Stimulated activated CD8-positive, alpha-beta memory T cell treated with anti-CD3 and anti-CD28 coated beads, Interleukin-4, amount 100 ng/mL, for 24 hours (primary cell): ENCODE data around the gene PTPRC.

Source experiments
- DNase-seq: peaks from one replicate; pipeline ENCODE4 v3.0.0-alpha.2; 2020; ENCODE audit warnings: low read depth

PTPRC gene

DNA sequence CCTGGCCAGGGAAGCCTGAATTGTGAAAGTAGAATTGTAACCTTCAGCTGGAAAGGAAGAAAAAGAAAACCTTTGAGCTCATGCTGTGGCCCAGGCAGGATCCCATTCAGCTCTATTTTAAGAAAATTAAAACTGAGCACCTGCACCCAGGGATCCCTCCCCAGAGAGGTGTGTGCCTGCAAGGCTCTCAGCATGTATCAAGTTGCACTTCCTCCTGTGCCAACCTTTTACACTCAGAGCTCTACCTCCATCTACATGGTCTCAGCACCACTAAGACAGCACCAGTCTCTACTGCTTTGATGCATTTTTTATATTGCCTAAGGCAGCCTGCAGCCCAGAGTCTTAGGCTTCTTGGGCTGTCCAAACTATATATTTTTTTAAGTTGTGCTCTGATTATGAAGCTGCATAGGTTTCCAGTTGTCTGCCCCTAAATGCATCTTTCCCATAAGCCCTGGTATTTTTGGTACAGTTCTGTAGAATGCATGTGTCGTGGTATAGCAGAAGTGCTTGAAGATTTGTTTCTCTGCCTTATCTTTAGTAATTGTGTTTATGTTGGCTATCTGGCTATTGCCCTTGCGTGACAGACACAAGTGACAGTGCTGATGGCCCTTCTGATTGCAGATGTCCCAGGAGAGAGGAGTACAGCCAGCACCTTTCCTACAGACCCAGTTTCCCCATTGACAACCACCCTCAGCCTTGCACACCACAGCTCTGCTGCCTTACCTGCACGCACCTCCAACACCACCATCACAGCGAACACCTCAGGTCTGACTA lies 63.1 kb downstream of the PTPRC start:
- no peak for DNase-seq

DNA sequence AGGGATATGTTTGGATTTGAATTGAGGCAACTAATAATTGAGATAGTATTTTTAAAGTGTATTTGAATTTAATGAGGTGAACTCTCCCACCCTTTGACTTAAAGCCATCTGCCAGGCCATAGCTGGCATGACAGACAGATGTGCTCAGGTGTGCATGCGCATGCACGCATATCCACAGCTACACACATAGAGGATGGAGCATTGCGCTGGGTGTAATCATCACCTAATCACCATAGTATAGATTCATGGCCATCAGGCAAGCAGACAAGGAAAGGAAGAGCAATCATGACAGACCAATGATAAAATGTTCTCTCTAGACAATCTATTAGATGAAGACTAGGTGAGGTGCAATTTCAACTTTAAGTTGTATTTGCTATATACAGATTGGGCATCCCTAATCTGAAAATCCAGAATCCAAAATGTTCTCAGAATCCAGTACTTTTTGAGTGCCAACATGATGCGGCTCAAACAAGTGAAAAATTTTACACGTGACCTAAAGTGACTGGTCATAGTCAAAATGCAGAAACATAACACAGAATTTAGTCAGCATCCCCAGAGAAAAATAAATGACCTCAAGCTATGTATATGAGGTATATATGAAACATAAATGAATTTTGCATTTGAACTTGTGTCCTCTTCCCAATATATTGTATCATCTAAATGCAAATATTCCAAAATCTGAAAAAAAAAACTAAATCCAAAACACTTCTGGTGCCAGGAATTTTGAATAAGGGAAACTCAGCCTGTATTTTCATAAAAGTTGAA lies 70.1 kb downstream of the PTPRC start:
- no peak for DNase-seq

DNA sequence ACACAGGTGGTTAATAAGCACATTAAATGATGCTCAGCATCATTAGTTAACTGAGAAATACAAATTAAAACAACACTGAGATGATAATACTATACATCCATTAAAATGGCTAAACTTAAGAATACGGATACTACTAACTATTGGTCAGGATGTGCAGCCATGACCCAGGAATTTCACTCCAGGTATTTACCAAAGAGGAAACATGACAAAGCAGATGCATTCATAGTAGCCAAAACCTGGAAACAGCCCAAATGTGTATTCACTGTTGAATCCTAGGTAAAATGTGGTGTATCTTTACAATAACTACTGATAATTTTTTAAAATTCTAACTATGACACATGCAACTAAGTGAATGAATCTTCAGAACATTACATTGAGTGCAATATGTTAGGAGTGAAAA lies 73.0 kb downstream of the PTPRC start:
- DNase-seq: no peak

DNA sequence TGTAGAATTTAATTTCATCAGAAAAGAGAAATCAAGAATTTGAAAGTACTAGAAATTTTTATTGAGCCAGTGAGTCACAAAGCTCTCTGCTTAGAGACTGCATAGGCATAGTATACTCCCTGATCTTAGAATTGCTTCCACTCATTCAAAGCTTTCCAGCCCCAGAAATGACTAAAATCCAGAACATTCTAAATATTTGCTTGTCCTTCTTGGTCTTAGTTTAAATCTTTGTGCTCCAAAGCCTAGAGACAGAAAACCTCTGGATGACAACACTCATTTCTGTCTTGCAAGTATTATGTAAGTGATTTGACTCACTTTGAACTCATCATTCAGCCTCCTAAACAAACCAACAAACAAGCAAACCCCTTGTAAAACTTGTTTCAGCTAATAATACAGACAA lies 74.2 kb downstream of the PTPRC start:
- no peak for DNase-seq

DNA sequence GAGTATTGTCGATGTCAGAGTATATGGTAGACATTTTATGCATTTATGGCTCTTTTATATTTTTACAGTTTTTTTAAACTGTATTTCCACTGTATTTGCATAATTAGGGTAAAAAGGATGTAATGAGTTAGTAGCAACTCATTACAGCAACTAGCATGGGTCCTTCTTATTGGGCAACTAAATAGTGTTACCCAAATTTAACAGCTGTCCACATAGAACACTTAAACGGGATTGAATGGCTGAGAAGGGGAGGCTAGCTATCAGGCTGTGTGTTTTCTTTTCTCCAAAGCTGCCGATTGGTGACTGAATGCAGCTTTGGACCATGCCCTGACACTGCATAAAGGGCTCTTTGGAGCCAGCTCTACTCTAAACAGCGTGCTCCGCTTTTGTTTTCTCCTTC lies 75.4 kb downstream of the PTPRC start:
- DNase-seq: no peak

DNA sequence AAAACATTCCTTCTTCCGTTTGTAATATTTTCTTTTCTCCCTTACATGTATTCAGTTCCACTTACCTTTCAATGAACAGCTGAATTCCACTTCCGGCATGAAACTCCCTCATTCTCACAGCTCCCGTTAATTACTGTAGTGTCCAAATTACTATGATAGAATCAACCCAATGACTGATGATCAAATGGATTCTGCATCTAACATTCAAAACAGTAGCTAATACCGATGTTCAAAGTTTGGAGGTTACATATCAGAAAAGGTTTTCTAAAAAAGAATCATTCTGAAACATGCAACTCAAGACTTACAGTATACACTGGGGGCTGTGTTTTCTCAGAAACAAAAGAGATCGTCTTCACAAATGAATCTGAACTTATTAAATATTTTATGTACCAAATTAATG lies 77.2 kb downstream of the PTPRC start:
- DNase-seq: no peak

DNA sequence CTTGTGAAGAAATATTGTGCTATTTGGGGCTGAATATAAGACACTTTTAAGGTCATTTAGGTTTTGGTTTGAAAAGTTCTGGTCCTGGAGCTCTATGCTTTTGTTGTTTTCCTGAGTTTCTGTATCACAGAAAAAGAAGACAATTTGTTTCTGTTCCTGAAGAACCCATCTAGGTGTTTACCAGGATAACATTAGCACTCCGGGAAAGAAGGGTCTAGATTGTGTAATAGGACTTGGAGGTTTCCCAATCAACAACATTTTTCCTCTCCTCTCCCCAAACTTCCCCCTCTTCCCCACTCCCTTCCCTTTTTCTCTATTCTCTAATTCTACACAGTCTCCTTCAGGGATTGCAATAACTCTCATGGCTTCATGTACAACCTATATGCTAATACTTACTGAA lies 78.7 kb downstream of the PTPRC start:
- no peak for DNase-seq

DNA sequence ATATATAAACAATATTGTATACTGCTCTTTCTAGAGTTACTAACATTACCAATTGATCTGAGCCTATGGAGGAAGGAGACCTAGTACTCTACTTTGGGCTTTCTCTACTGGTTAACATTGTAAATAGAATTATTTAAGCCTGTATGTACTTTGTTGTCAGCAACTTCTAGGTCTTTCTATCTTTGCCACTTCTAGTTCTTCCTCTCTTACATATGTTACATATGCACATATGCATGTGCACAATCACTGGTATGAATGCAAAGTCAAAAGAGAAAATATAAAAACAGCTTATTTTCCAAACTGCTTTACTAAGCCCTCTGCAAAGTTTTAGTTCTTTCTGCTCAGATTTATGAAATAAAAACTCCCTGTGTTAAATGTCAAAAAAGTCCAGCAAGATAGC lies 84.3 kb downstream of the PTPRC start:
- DNase-seq: no peak

DNA sequence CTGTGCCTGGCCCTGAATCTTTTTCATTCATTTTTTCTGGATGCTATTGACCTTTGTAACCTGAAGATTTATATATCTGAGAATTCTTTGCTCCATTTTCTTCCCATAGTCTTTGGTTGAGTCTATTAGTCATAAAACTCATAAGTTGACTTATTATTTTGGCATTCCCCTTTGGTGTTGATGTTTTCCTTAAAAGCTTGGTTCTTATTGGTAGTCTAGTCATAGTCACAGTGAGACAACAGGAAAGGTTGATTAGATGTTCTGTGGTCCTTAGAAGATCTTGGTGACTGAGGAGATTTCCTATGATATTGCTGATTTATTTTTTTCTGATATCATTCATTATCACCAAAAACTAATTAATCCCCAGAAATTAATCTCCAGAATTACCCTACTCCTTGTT lies 86.2 kb downstream of the PTPRC start:
- DNase-seq: no peak

DNA sequence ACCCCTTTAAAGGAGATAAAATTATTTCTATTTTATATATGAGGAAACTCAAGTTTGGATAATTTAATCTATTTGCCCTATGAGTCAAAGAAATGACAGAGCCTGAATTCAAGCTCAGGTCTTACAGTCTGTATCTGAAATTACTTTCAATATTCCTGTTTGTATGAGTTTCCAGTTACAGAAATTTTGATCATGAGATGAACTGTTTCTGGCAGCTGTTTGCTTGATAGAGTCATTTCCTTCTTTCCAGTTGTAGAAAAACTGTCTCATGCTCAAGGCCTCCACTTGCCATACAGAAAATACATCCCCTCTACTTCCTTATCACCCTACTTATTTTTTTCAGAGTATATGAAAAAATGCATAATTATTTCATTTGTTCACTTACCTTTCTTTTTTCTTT lies 87.6 kb downstream of the PTPRC start:
- no peak for DNase-seq

DNA sequence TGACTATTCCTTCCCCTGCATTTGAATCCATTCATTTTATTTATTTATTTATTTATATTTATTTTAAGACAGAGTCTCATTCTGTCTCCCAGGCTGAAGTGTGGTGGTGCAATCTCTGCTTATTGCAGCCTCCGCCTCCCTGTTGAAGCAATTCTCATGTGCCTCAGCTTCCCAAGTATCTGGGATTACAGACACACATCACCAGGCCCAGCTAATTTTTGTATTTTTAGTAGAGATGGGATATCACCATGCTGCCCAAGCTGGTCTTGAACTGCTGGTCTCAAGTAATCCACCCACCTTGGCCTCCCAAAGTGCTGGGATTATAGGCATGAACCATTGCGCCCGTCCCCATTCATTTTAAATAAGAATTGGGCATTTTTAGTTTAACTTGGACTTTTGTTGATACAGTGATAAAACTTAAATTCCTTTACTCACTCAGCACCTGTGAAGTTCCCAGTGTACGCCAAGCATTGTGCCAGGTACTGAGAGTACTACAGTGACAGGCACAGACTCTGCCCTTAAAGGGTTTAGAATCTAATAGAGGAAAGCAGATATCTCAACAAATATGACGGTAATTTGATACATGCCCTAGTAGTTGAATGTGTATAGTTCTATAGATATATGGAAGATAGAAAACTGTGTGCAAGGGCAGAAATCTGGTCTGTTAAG lies 90.5 kb downstream of the PTPRC start:
- DNase-seq: no peak

DNA sequence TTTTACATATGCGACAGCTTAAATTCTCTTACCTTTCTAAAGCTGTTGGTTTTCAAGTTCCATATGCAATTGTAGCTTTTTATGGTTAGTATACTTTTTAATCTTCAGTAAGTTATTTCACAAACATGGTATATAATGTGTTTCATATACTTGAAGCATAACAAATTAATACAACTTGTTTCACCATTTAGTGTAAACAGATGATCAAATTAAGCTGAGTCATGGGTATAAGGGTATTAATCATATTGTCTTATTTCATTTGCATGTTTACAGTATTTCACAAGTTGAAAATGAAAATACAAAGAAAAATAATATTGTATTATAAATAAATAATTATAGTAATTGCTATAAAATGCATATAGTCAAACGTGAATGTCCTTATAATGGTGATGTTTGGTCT lies 92.1 kb downstream of the PTPRC start:
- no peak for DNase-seq

DNA sequence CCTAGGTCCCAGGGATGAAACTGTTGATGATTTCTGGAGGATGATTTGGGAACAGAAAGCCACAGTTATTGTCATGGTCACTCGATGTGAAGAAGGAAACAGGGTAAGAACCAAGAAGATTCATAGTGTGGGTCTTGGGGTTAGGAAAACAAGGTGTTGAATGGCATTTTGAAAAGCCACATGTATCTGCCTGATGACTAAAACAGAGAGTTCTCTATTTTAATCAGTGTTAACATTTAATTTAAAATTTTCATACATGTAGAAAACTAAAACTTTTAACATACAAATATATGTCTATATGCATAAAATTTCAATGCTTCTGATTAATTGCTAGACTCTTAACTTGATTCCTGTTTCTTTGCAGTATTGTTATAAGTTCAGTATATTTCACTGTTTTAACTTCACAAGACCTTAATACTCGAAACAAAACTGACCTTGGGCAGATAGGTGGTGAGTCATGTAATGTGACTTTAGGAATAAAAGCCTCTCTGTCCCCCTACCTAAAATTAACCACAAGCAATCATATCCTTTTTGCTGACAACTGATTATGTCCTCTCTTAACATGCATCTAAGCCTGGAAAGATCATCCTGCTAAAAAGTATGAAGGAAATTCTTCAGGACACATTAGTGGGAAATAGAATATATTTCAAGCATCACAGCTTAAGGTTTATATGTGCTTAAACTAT lies 95.6 kb downstream of the PTPRC start:
- DNase-seq: no peak

DNA sequence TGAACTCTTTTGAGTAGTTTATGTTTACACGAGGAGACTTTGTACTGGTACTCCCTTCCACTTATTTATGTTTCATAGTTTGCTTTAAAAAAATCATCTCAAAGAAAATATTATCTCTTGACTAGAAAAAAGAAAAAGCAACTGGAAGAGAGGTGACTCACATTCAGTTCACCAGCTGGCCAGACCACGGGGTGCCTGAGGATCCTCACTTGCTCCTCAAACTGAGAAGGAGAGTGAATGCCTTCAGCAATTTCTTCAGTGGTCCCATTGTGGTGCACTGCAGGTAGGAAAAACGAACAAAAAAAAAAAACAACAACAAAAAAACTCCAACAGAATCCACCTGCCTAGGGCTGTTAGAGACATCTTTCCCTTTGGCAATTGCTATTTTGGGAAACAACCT lies 102.9 kb downstream of the PTPRC start:
- no peak for DNase-seq

DNA sequence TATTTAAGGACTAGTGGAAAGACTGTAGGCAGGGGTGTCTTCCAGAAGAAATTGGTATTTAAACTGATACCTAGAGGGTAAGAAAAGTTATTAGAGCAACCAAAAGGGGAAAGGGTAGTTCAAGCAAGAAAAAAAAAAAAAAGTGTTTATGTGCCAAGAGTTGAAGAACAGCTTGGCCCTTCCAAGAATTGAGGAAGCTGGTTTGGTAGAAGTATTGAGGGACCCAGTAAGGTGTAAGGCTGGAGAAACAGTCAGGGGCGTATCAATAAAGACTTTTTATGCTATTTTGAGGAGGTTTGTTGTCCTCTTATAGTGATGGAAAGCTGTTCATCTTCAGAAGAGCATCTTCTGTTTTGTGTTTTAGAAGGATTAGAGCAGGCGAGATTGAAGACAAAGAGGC lies 108.3 kb downstream of the PTPRC start:
- no peak for DNase-seq

DNA sequence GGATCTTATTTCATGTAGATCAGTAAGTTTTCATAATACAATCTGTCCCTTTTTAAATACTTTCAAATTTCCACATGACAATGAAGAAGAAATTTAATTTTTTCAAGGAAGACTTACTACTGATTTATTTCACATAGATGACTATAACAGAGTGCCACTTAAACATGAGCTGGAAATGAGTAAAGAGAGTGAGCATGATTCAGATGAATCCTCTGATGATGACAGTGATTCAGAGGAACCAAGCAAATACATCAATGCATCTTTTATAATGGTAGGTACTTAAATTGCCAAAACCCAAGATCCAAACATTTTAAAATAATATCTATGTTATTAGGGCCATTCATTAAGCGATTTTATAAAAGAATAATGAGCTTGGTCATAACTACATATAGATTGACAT lies 110.4 kb downstream of the PTPRC start:
- DNase-seq: no peak

DNA sequence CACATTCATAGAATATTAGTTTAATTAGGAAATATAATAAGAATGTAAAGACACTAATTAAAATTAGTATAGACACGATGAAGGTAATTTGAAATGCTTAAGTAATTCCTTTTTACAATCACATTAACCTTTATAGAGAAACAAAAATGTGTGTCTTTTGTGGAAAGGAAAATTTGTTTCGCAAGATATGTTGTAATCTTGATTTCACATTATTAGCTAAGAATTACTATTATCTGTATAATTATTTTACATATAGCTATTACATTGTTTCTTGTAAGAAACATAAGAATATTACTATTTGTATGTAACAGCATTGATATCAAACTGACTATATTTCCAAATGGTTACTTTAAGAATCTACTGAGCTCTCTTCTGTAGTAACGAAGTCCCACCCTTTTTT lies 111.2 kb downstream of the PTPRC start:
- DNase-seq: no peak

DNA sequence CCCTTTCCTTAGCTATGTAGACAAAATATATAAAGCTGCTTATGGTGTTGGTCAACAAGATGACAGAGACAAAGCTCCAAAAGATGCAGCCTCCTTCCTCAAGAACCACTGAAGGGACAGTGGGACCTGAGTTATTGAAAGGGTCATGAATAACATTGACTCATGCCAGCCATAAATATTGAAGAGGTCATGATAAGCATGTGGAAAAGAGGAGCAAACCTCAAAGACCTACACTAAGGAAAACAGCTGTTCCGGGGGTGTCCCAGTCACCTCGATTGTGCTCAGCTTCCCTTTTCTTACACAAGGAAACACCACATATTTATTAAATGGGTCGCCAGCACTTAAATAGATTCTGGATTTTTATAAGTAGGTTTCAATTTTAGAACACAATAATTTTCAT lies 112.9 kb downstream of the PTPRC start:
- DNase-seq: no peak

DNA sequence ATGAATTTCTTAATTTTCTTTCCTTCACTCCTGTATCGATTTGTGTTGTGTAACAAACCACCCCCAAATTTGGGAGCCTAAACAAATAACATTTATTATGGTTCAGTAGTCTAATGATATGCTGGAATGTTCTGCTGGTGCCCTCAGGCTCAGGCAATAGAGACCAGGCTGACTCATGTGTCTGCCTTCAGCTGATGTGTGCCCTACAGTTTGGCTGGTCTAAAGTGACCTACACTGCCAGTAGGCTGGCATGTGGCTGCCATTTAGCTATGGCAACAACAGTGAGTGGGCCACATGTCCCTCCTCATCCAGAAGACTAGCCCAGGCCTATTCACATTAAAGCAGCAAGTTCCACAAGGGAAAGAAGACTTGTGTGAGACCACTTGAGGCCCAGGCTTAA lies 115.8 kb downstream of the PTPRC start:
- DNase-seq: no peak

DNA sequence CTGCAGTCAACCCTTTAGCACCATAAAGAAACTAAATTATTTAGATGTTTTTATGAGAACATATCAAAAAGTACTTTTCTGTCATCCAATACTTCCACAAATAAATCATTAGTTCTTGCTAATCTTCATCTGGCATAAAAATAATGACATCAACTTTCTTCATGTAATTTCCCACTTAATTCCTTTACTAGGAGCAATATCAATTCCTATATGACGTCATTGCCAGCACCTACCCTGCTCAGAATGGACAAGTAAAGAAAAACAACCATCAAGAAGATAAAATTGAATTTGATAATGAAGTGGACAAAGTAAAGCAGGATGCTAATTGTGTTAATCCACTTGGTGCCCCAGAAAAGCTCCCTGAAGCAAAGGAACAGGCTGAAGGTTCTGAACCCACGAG lies 116.9 kb downstream of the PTPRC start:
- no peak for DNase-seq

DNA sequence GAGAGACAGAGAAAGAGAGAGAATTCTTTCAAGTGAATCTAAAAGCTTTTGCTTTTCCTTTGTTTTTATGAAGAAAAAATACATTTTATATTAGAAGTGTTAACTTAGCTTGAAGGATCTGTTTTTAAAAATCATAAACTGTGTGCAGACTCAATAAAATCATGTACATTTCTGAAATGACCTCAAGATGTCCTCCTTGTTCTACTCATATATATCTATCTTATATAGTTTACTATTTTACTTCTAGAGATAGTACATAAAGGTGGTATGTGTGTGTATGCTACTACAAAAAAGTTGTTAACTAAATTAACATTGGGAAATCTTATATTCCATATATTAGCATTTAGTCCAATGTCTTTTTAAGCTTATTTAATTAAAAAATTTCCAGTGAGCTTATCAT lies 117.6 kb downstream of the PTPRC start:
- DNase-seq: no peak

DNA sequence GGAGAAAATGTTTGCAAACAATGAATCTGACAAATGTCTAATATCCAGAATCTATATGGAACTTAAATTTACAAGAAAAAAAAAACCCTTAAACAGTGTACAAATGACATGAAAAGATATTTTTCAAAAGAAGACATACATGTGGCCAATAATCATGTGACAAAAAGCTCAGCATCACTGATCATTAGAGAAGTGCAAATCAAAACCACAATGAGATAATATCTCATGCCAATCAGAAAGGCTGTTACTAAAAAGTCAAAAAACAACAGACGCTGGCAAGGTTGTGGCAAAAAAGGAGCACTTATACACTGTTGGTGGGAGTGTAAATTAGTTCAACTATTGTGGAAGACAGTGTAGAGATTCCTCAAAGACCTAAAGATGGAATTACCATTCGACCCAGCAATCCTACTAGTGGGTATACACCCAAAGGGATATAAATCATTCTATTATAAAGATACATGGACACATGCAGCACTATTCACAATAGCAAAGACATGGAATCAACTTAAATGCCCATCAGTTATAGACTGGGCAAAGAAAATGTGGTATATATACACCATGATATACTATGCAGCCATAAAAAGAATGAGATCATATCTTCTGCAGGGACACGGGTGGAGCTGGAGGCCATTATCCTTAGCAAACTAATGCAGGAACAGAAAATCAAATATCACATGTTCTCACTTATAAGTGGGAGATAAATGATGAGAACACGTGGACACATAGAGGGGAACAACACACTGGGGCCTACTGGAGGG lies 123.2 kb downstream of the PTPRC start:
- no peak for DNase-seq
